SK-N-SH (cell line): ENCODE measurements around the gene PTPN14. TPM values are rescaled to one million over a fixed set of nuclear protein-coding genes. Genes with fewer than 3 reads are reported as not detected.

Experiments
- CTCF ChIA-PET: fragments of 300-600, 350-600 bp; formaldehyde crosslinking; extraction: SDS; loops from one replicate; lab custom pipeline; 2021; lab: Yijun Ruan, JAX
- POLR2A ChIA-PET: fragments of 350-600 bp; sonication (Branson Sonifier 250); formaldehyde crosslinking; extraction: SDS; loops from one replicate; lab custom pipeline; 2020; ENCODE audit warnings: antibody characterized with exemption, inconsistent platforms; lab: Yijun Ruan, JAX
- DNase-seq: peaks from one replicate; pipeline ENCODE4 v3.0.0; 2012
- H2AFZ ChIP-seq: fragments of 200-600 bp; sonication (generic); 2 replicates; pipeline ENCODE4 v1.8.1; 2016; ENCODE audit warnings: antibody characterized with exemption, mild to moderate bottlenecking, low read depth
- H3F3A ChIP-seq: fragments of 200-600 bp; sonication (generic); replicated peaks from 2 replicates; pipeline ENCODE3; 2016; ENCODE audit warnings: antibody characterized with exemption, mild to moderate bottlenecking; ENCODE audit not compliant: insufficient read depth
- H3K27ac ChIP-seq, 2 experiments: fragments of 200-500 bp in 1 of 2; fragments of 200-600 bp in 1 of 2; sonication (Bioruptor generic) in 1 of 2; sonication (generic), shearing (Covaris generic) in 1 of 2; 2 replicates each; pipeline versions ENCODE4 v1.5.1 to v1.6.1; 2014 to 2016; ENCODE audit warnings: low read depth in 2 of 2, inconsistent platforms in 1 of 2, low read length in 1 of 2, mild to moderate bottlenecking in 1 of 2, mixed read lengths in 1 of 2
- H3K27me3 ChIP-seq: fragments of 200-600 bp; sonication (generic), shearing (Covaris generic); 2 replicates; pipeline ENCODE4 v1.6.1; 2016; ENCODE audit warnings: mixed run types; ENCODE audit not compliant: insufficient read depth
- H3K36me3 ChIP-seq, 2 experiments: fragments of 200-500 bp in 1 of 2; fragments of 200-600 bp in 1 of 2; sonication (Bioruptor generic) in 1 of 2; sonication (generic) in 1 of 2; replicated peaks in 1 of 2; 2 replicates each; pipeline versions ENCODE3 to v1.5.1; 2014 to 2016; ENCODE audit warnings: low read length in 1 of 2, mild to moderate bottlenecking in 1 of 2; ENCODE audit not compliant: insufficient read depth in 2 of 2, control insufficient read depth in 1 of 2
- H3K4me1 ChIP-seq, 2 experiments: fragments of 200-500 bp in 1 of 2; fragments of 200-600 bp in 1 of 2; sonication (Bioruptor generic) in 1 of 2; sonication (generic), shearing (Covaris generic) in 1 of 2; 2 replicates each; pipeline versions ENCODE4 v1.5.1 to v1.6.1; 2014 to 2016; ENCODE audit warnings: low read depth in 1 of 2, low read length in 1 of 2, mixed run types in 1 of 2; ENCODE audit not compliant: insufficient read depth in 2 of 2, control insufficient read depth in 1 of 2
- H3K4me2 ChIP-seq: fragments of 200-600 bp; sonication (generic), shearing (Covaris generic); 2 replicates; pipeline ENCODE4 v1.6.1; 2017; ENCODE audit warnings: mixed run types
- H3K4me3 ChIP-seq, 2 experiments: fragments of 200-500 bp in 1 of 2; fragments of 200-600 bp in 1 of 2; sonication (Bioruptor generic) in 1 of 2; sonication (generic), shearing (Covaris generic) in 1 of 2; 2 replicates each; pipeline versions ENCODE4 v1.5.1 to v1.8.1; 2014 to 2016; ENCODE audit warnings: low read depth in 2 of 2, inconsistent platforms in 1 of 2, low read length in 1 of 2, mild to moderate bottlenecking in 1 of 2, mixed read lengths in 1 of 2, moderate library complexity in 1 of 2
- H3K79me2 ChIP-seq: fragments of 200-600 bp; sonication (generic); 2 replicates; pipeline ENCODE4 v1.8.1; 2017; ENCODE audit warnings: mild to moderate bottlenecking; ENCODE audit not compliant: insufficient read depth
- H3K9ac ChIP-seq: fragments of 200-600 bp; sonication (generic); 2 replicates; pipeline ENCODE4 v1.6.1; 2017; ENCODE audit warnings: mixed run types
- H3K9me2 ChIP-seq: fragments of 200-600 bp; sonication (generic); 2 replicates; pipeline ENCODE4 v1.6.1; 2017; ENCODE audit warnings: mixed run types
- H3K9me3 ChIP-seq: fragments of 200-600 bp; sonication (generic); 2 replicates; pipeline ENCODE4 v1.6.1; 2017; ENCODE audit warnings: mixed run types, mild to moderate bottlenecking, moderate library complexity
- H4K20me1 ChIP-seq: fragments of 200-600 bp; sonication (generic); 2 replicates; pipeline ENCODE4 v1.6.1; 2017; ENCODE audit warnings: mild to moderate bottlenecking, mixed run types; ENCODE audit not compliant: insufficient read depth
- EP300 ChIP-seq, 2 experiments: IDR thresholded peaks; 2 replicates each; pipeline versions ENCODE4 v1.4.0 to v1.6.1; 2012; ENCODE audit warnings: borderline replicate concordance in 1 of 2, low read depth in 1 of 2, low read length in 1 of 2
- EZH2phosphoT487 ChIP-seq: fragments of 200-600 bp; sonication (generic); IDR thresholded peaks from 2 replicates; pipeline ENCODE4 v1.6.1; 2017; ENCODE audit warnings: low read depth, mixed run types, mild to moderate bottlenecking, antibody characterized with exemption, moderate library complexity, borderline replicate concordance
- FOSL2 ChIP-seq: IDR thresholded peaks from 2 replicates; pipeline ENCODE4 v1.4.0; 2012; ENCODE audit warnings: low read depth, mild to moderate bottlenecking, moderate library complexity, borderline replicate concordance
- GABPA ChIP-seq: IDR thresholded peaks from 2 replicates; pipeline ENCODE4 v1.4.0; 2012; ENCODE audit warnings: low read depth, mild to moderate bottlenecking
- GATA2 ChIP-seq: sonication (generic); formaldehyde crosslinking; IDR thresholded peaks from 2 replicates; pipeline ENCODE4 v1.5.0; 2020; ENCODE audit warnings: mild to moderate bottlenecking, missing genetic modification reagents
- JUND ChIP-seq: IDR thresholded peaks from 2 replicates; pipeline ENCODE4 v1.4.0; 2012
- MEF2A ChIP-seq: IDR thresholded peaks from 2 replicates; pipeline ENCODE4 v1.4.0; 2012; ENCODE audit warnings: low read depth, borderline replicate concordance
- NRF1 ChIP-seq: IDR thresholded peaks from 2 replicates; pipeline ENCODE4 v1.6.1; 2012; ENCODE audit warnings: low read depth, mild to moderate bottlenecking, low read length
- RAD21 ChIP-seq: IDR thresholded peaks from 2 replicates; pipeline ENCODE4 v1.6.1; 2012; ENCODE audit warnings: mild to moderate bottlenecking, low read length
- RCOR1 ChIP-seq: fragments of 150-350 bp; IDR thresholded peaks from 2 replicates; pipeline ENCODE4 v1.6.1; 2017; ENCODE audit warnings: antibody characterized with exemption, low read length
- RXRA ChIP-seq: IDR thresholded peaks from 2 replicates; pipeline ENCODE4 v1.4.0; 2012; ENCODE audit warnings: low read depth, mild to moderate bottlenecking, borderline replicate concordance
- SMC3 ChIP-seq: IDR thresholded peaks from 2 replicates; pipeline ENCODE4 v1.6.1; 2012; ENCODE audit warnings: low read depth, low read length, improper control_type of control experiment
- TAF1 ChIP-seq: IDR thresholded peaks from 2 replicates; pipeline ENCODE4 v1.6.1; 2012; ENCODE audit warnings: low read depth, mild to moderate bottlenecking, low read length, moderate library complexity, borderline replicate concordance
- TEAD4 ChIP-seq: IDR thresholded peaks from 2 replicates; pipeline ENCODE4 v1.4.0; 2012; ENCODE audit warnings: mild to moderate bottlenecking, borderline replicate concordance; ENCODE audit not compliant: insufficient read depth
- YY1 ChIP-seq: IDR thresholded peaks from 2 replicates; pipeline ENCODE4 v1.4.0; 2012; ENCODE audit warnings: low read depth, mild to moderate bottlenecking
- ZBTB33 ChIP-seq: IDR thresholded peaks from 2 replicates; pipeline ENCODE4 v1.4.0; 2012; ENCODE audit warnings: low read depth, borderline replicate concordance
- WGBS: methylation state at CpG from one replicate; pipeline ENCODE4 v1.1.6; 2017; ENCODE audit warnings: low lambda C conversion rate; 5-methylcytosine and 5-hydroxymethylcytosine counted together
- polyA plus RNA-seq, 3 experiments: library from polyadenylated mRNA; depleted of rRNA; stranded (reverse); fragments of >200 nt; gene quantifications; 2 replicates each; pipeline ENCODE4 v1.2.3, GENCODE V29; 2012
- TF ChIP-seq, protein P1 (sequence below): IDR thresholded peaks from 2 replicates; pipeline ENCODE4 v1.4.0; 2012; ENCODE audit warnings: low read depth

PTPN14 gene
- polyA plus RNA-seq, 1 of the 3 experiments (the other 2 are of a cell fraction), result 12.8 TPM

DNA sequence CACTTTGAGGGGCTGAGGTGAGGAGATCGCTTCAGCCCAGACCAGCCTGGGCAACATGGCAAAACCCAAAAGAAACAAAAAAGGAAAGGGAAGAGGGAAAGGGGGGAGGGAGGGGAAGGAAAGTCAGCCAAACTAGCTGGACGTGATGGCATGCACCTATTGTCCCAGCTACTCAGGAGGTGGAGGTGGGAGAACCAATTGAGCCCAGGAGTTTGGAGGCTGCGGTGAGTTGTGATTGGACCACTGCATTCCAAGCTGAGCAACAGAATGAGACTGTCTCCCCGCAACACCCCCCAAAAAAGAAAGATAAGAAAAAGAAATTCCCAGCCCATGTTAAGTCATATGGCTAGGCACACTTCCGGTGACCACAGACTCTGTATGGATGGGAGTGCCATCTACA is 128.4 kb downstream of the PTPN14 start:
- H3K9ac ChIP-seq, result peak overlapping the region; percentile 50; the same call in 1 of the 2 replicates

GRCh38 chr1:214422137-214422671 is 129.2 kb downstream of the PTPN14 start:
- no peak for DNase-seq
- POLR2A ChIA-PET, result no interaction called here
- no peak for TF ChIP-seq SMC3
- peak in 1 of 2 experiments; percentile 29; a peak in 1 of 4 replicates for TF ChIP-seq EP300 (IDR thresholded peaks at IDR 0.05; ENCODE audit: borderline replicate concordance in 1 of 2, low read depth in 1 of 2, low read length in 1 of 2)
- TF ChIP-seq GATA2 (CRISPR knock-in tag), result no peak
- TF ChIP-seq, protein P1, sequence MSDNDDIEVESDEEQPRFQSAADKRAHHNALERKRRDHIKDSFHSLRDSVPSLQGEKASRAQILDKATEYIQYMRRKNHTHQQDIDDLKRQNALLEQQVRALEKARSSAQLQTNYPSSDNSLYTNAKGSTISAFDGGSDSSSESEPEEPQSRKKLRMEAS, result 0 out of 2 replicates have a peak, but pooled peaks have one; percentile 25
- TF ChIP-seq EZH2phosphoT487, result no peak
- TF ChIP-seq TEAD4, result 0 out of 2 replicates have a peak, but pooled peaks have one; percentile 19
- no peak for TF ChIP-seq NRF1
- peak; percentile 35 for TF ChIP-seq JUND
- no peak for TF ChIP-seq YY1
- no peak for TF ChIP-seq ZBTB33
- TF ChIP-seq MEF2A, result peak; percentile 60; the same call in 1 of the 2 replicates
- TF ChIP-seq RAD21, result no peak
- TF ChIP-seq RXRA, result no peak

More for the DNA sequence above, 128.4 kb downstream of the PTPN14 start:
- peaks cover 88% of the 10 kb centered on the region for H3K79me2 ChIP-seq
- H2AFZ ChIP-seq, result no peak overlapping the region
- H3K4me2 ChIP-seq, result peak overlapping the region; percentile 56
- ChIA-PET POLR2A (no interaction called here), CTCF (no interaction called here)
- peaks cover 50% of the 10 kb centered on the region for H3F3A ChIP-seq
- H3K36me3 ChIP-seq, result no peaks in the 10 kb centered on the region
- 91% methylated on average over 5 of the region's 5 CpGs for WGBS
- no peaks in the 10 kb centered on the region for H3K27me3 ChIP-seq
- H3K4me1 ChIP-seq, result peaks cover 0 to 81% of the 10 kb centered on the region in 2 experiments
- H4K20me1 ChIP-seq, result 0 out of 2 replicates have a peak, but pooled peaks cover 3% of the 10 kb centered on the region
- no peak for DNase-seq
- H3K4me3 ChIP-seq, result 0 out of 4 replicates have a peak overlapping the region, but pooled peaks of 1 of the 2 experiments have one; percentile 14
- H3K27ac ChIP-seq, result peak overlapping the region in 1 of 2 experiments; percentile 91; a peak in 2 of 4 replicates
- H3K9me3 ChIP-seq, result no peaks in the 10 kb centered on the region
- H3K9me2 ChIP-seq, result no peaks in the 10 kb centered on the region
- TF ChIP-seq TAF1 (no peak), FOSL2 (no peak), GABPA (no peak), RCOR1 (no peak), EZH2phosphoT487 (no peak), JUND (no peak), ZBTB33 (no peak), NRF1 (no peak)
- TF ChIP-seq, protein P1, result no peak

More at GRCh38 chr1:214422137-214422671, 129.2 kb downstream of the PTPN14 start:
- CTCF ChIA-PET, result interaction anchor here (1.2 to 1.3 kb wide), 2 partner anchors 9 to 89 kb away, joined by 3 to 6 read pairs; no protein-coding TSS in a partner anchor
- Histone ChIP-seq H3K27me3 (no peaks in the 10 kb centered on the region), H3K9me3 (no peaks in the 10 kb centered on the region), H3K27ac (peak overlapping the region in 1 of 2 experiments; percentile 91; a peak in 2 of 4 replicates), H3K4me2 (peak overlapping the region; percentile 56), H3K9ac (peak overlapping the region; percentile 50; the same call in 1 of the 2 replicates), H3K79me2 (peaks cover 92% of the 10 kb centered on the region), H4K20me1 (peaks cover 3% of the 10 kb centered on the region; the same call in 1 of the 2 replicates), H2AFZ (no peak overlapping the region), H3K36me3 (no peaks in the 10 kb centered on the region), H3K9me2 (no peaks in the 10 kb centered on the region), H3K4me3 (peak overlapping the region in 1 of 2 experiments; percentile 14; a peak in 1 of 4 replicates), H3F3A (peaks cover 47% of the 10 kb centered on the region), H3K4me1 (peaks cover 0 to 81% of the 10 kb centered on the region in 2 experiments)
- whole genome bisulfite sequencing, result 45% methylated on average over 8 of the region's 8 CpGs
